HepG2 (cell line): Measurements from ENCODE around the gene DHH. TPM values are rescaled to one million over a fixed set of nuclear protein-coding genes. Genes with fewer than 3 reads are reported as not detected.

Source experiments
- CENPBD1 ChIP-seq: sonication (generic); formaldehyde crosslinking; IDR thresholded peaks from 2 replicates; pipeline ENCODE4 v1.8.0; 2022; ENCODE audit warnings: missing genetic modification reagents, low read depth, mild to moderate bottlenecking, borderline replicate concordance
- HNF1B ChIP-seq: sonication (generic); formaldehyde crosslinking; IDR thresholded peaks from 2 replicates; pipeline ENCODE4 v1.5.1; 2020; ENCODE audit warnings: mild to moderate bottlenecking, moderate library complexity, missing genetic modification reagents
- KLF6 ChIP-seq: IDR thresholded peaks from 2 replicates; pipeline ENCODE4 v1.8.0; 2016; ENCODE audit warnings: missing biosample characterization, missing genetic modification reagents
- MAFG ChIP-seq: sonication (generic); formaldehyde crosslinking; IDR thresholded peaks from 2 replicates; pipeline ENCODE4 v1.5.1; 2020; ENCODE audit warnings: mild to moderate bottlenecking, missing genetic modification reagents
- MEF2D ChIP-seq: sonication (generic); formaldehyde crosslinking; IDR thresholded peaks from 2 replicates; pipeline ENCODE4 v1.5.1; 2020; ENCODE audit warnings: mild to moderate bottlenecking, missing genetic modification reagents
- PHF5A ChIP-seq: IDR thresholded peaks from one replicate; pipeline ENCODE4 v1.6.1; 2018; ENCODE audit warnings: low read depth, missing genetic modification reagents; ENCODE audit not compliant: unreplicated experiment
- SP140L ChIP-seq: sonication (generic); formaldehyde crosslinking; IDR thresholded peaks from 2 replicates; pipeline ENCODE4 v1.4.0; 2020; ENCODE audit warnings: missing genetic modification reagents, borderline replicate concordance
- SRY ChIP-seq: sonication (generic); formaldehyde crosslinking; IDR thresholded peaks from 2 replicates; pipeline ENCODE4 v1.8.0; 2022; ENCODE audit warnings: mild to moderate bottlenecking, missing genetic modification reagents
- TCF7L2 ChIP-seq: IDR thresholded peaks from 2 replicates; pipeline ENCODE4 v1.6.1; 2011; ENCODE audit warnings: mild to moderate bottlenecking, low read depth, low read length, moderate library complexity
- TIGD3 ChIP-seq: sonication (generic); formaldehyde crosslinking; IDR thresholded peaks from 2 replicates; pipeline ENCODE4 v1.5.1; 2020; ENCODE audit warnings: mild to moderate bottlenecking, missing genetic modification reagents, borderline replicate concordance
- ZBTB34 ChIP-seq: sonication (generic); formaldehyde crosslinking; IDR thresholded peaks from 2 replicates; pipeline ENCODE4 v1.8.0; 2022; ENCODE audit warnings: mild to moderate bottlenecking, missing genetic modification reagents
- ZKSCAN1 ChIP-seq: fragments of 150-350 bp; IDR thresholded peaks from 2 replicates; pipeline ENCODE4 v1.6.1; 2014; ENCODE audit warnings: low read length
- ZMYM2 ChIP-seq: sonication (generic); formaldehyde crosslinking; IDR thresholded peaks from 2 replicates; pipeline ENCODE4 v1.8.0; 2022; ENCODE audit warnings: mild to moderate bottlenecking, missing genetic modification reagents
- ZNF207 ChIP-seq: fragments of 450-650 bp; IDR thresholded peaks from 2 replicates; pipeline ENCODE4 v1.6.1; 2016; ENCODE audit warnings: antibody characterized with exemption, borderline replicate concordance
- ZNF335 ChIP-seq: sonication (generic); formaldehyde crosslinking; IDR thresholded peaks from 2 replicates; pipeline ENCODE4 v1.4.0; 2020; ENCODE audit warnings: missing genetic modification reagents
- ZNF34 ChIP-seq: sonication (generic); formaldehyde crosslinking; IDR thresholded peaks from 2 replicates; pipeline ENCODE4 v1.4.0; 2020; ENCODE audit warnings: mild to moderate bottlenecking, missing genetic modification reagents, borderline replicate concordance
- ZNF567 ChIP-seq: sonication (generic); formaldehyde crosslinking; IDR thresholded peaks from 2 replicates; pipeline ENCODE4 v1.8.1; 2023; ENCODE audit warnings: mild to moderate bottlenecking, missing genetic modification reagents, borderline replicate concordance
- polyA plus RNA-seq, 8 experiments: library from polyadenylated mRNA; depleted of rRNA in 3 of 8; stranded (reverse) in 7 of 8; unstranded in 1 of 8; fragments of >200 nt; fragmentation: Illumina TruSeq in 4 of 8; extraction: Trizol in 4 of 8; gene quantifications; 2 replicates each; pipeline versions ENCODE4 v1.2.1 to v1.2.3, GENCODE V29; 2011 to 2016; ENCODE audit warnings: low read depth in 4 of 8, missing spikeins in 1 of 8, mixed read lengths in 1 of 8; ENCODE audit not compliant: insufficient read depth in 1 of 8
- total RNA-seq, 5 experiments: library from RNA; depleted of rRNA; stranded (reverse); fragments of >200 nt; fragmentation: Illumina TruSeq; extraction: Trizol; gene quantifications; 2 replicates each; pipeline ENCODE4 v1.2.3, GENCODE V29; 2016; ENCODE audit warnings: low read depth in 1 of 5
- TF ChIP-seq, protein P1 (sequence below), 2 experiments: sonication (generic) in 1 of 2; formaldehyde crosslinking in 1 of 2; IDR thresholded peaks; 2 replicates each; pipeline versions ENCODE4 v1.5.1 to v1.6.1; 2011 to 2020; ENCODE audit warnings: borderline replicate concordance in 1 of 2, low read depth in 1 of 2, low read length in 1 of 2, mild to moderate bottlenecking in 1 of 2, missing genetic modification reagents in 1 of 2, moderate library complexity in 1 of 2
- TF ChIP-seq, protein P2 (sequence below): sonication (generic); formaldehyde crosslinking; IDR thresholded peaks from 2 replicates; pipeline ENCODE4 v1.4.0; 2020; ENCODE audit warnings: missing genetic modification reagents, borderline replicate concordance

Gene DHH
- total and polyA plus RNA-seq, 2 of the 13 experiments (the other 11 are each of a cell fraction or from before 2014, with no cell fraction given): not detected

DNA sequence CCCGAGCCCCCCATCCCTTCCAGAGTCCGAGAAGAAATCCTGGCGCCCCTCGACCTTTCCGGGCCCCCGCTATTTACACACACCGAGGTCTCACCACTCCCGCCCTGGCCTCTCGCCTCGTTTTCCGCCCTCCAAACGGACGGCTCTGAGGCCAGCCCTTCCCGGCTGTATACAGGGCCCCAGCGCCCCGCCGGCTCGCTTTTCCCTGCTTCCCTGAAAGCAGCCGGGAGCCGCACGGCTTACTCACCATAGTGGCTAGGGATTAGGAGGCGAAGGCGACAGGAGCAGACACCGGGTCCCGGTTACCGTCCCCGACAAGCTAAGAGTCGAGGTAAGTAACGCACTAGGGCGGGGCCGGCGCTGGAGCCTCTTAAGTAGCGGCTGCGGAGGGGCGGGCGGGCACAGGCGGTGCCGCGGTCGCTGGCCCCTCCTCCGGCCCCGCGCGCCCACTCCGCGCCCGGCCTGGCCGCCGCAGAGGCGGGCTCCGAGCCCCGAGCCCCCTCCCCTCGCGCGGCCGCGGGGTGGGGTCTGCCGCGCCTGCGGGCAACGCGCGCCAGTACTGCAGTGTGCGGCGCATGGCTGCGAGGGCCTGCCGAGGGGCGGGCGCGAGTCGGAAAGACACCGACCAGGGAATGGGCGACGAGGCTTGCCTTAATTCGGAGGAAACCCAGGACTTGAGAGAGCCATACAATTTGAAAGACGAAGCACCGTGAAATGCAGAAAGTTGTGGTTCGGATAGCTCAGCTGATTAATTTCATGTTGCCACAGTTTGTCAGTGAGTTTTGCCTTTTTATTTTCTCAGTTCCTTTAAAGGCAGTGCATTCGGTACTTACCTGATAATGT, 36.7 kb upstream of the DHH start, which contains the start of gene TUBA1B (continued):
- TF ChIP-seq, protein P1, sequence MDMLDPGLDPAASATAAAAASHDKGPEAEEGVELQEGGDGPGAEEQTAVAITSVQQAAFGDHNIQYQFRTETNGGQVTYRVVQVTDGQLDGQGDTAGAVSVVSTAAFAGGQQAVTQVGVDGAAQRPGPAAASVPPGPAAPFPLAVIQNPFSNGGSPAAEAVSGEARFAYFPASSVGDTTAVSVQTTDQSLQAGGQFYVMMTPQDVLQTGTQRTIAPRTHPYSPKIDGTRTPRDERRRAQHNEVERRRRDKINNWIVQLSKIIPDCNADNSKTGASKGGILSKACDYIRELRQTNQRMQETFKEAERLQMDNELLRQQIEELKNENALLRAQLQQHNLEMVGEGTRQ (IDR thresholded peaks at IDR 0.05; ENCODE audit: low read depth, low read length): no peak
- TF ChIP-seq, protein P1 (CRISPR knock-in tag; IDR thresholded peaks at IDR 0.05; ENCODE audit: borderline replicate concordance): no peak
- TF ChIP-seq SP140L (CRISPR knock-in tag) (no peak), ZNF335 (CRISPR knock-in tag) (no peak; the same call in 1 of the 2 replicates), CENPBD1 (no peak), ZNF34 (CRISPR knock-in tag) (no peak), MAFG (CRISPR knock-in tag) (no peak), MEF2D (CRISPR knock-in tag) (peak; percentile 2; the same call in 1 of the 2 replicates), PHF5A (peak; percentile 53), ZKSCAN1 (no peak), TCF7L2 (no peak), SRY (CRISPR knock-in tag) (peak; percentile 75; the same call in 1 of the 2 replicates), ZNF567 (0 out of 2 replicates have a peak, but pooled peaks have one; percentile 21), KLF6 (CRISPR knock-in tag) (peak; percentile 94), ZMYM2 (peak; percentile 76; the same call in 1 of the 2 replicates), ZBTB34 (CRISPR knock-in tag) (no peak), HNF1B (peak; percentile 46), ZNF207 (no peak), TIGD3 (CRISPR knock-in tag) (no peak; the same call in 1 of the 2 replicates)
- TF ChIP-seq, protein P2, sequence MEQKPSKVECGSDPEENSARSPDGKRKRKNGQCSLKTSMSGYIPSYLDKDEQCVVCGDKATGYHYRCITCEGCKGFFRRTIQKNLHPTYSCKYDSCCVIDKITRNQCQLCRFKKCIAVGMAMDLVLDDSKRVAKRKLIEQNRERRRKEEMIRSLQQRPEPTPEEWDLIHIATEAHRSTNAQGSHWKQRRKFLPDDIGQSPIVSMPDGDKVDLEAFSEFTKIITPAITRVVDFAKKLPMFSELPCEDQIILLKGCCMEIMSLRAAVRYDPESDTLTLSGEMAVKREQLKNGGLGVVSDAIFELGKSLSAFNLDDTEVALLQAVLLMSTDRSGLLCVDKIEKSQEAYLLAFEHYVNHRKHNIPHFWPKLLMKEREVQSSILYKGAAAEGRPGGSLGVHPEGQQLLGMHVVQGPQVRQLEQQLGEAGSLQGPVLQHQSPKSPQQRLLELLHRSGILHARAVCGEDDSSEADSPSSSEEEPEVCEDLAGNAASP: 0 out of 2 replicates have a peak, but pooled peaks have one; percentile 24
